ENCODE measurements around the gene IL2. TPM values are rescaled to one million over a fixed set of nuclear protein-coding genes. Genes with fewer than 3 reads are reported as not detected.

The IL2 gene
- total RNA-seq = not detected
- polyA plus RNA-seq (2013, experiment 1 of 2) = not detected
- polyA plus RNA-seq (2013, experiment 2 of 2) = not detected
- long read RNA-seq, experiment 1 = 0 reads
- long read RNA-seq, experiment 2 = 0 reads
- long read RNA-seq, experiment 3 = 0 reads
- long read RNA-seq, experiment 4 = 0 reads

DNA sequence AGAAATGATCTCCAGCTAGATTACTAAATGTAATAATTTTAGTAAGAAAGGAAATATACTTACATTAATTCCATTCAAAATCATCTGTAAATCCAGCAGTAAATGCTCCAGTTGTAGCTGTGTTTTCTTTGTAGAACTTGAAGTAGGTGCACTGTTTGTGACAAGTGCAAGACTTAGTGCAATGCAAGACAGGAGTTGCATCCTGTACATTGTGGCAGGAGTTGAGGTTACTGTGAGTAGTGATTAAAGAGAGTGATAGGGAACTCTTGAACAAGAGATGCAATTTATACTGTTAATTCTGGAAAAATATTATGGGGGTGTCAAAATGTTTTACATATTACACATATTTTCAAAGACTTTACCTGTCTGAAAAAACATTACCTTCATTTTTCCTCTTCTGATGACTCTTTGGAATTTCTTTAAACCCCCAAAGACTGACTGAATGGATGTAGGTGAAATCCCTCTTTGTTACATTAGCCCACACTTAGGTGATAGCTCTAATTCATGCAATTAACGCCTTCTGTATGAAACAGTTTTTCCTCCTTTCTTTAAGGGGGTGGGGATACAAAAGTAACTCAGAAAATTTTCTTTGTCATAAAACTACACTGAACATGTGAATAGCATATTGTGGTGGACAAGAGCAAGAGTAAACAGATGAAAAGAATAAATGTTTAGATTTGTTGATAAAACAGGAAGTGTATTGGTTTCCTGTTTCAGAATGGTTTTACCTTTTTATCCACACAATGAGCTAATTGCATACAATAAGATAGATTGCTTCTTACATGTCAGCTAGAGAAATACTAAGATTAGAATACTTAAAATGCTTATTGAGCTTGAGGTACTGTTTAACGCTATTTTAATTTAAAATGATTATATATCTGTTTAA is at the start of gene IL2:
TSS of gene IL2 (minus strand) at position 495 of the 886 bp plus-strand sequence. CDS start at position 210, 285 bp downstream.
- H3K4me3 Mint-ChIP-seq = no peak within 1 kb of the TSS
- H3K4me1 Mint-ChIP-seq = peaks cover 22% of the 10 kb centered on the region
- Histone ChIP-seq H3K4me1 (ENCODE audit: control insufficient read depth, insufficient read depth, low read length) (peaks cover 2% of the 10 kb centered on the region), H3K9me3 (ENCODE audit: control insufficient read depth, low read length) (no peaks in the 10 kb centered on the region), H3K27ac (ENCODE audit: low read depth, low read length) (no peak within 1 kb of the TSS), H3K36me3 (ENCODE audit: control insufficient read depth, insufficient read depth, low read length) (no peaks in the 10 kb centered on the region), H3K4me3 (ENCODE audit: low read length) (no peak within 1 kb of the TSS), H3K27me3 (ENCODE audit: control insufficient read depth, insufficient read depth, low read length, poor library complexity, severe bottlenecking) (no peaks in the 10 kb centered on the region), H3K9ac (ENCODE audit: extremely low read depth, low read length, poor library complexity, severe bottlenecking) (no peak within 1 kb of the TSS)
- DNase-seq = no peak
- TF ChIP-seq, protein P1, sequence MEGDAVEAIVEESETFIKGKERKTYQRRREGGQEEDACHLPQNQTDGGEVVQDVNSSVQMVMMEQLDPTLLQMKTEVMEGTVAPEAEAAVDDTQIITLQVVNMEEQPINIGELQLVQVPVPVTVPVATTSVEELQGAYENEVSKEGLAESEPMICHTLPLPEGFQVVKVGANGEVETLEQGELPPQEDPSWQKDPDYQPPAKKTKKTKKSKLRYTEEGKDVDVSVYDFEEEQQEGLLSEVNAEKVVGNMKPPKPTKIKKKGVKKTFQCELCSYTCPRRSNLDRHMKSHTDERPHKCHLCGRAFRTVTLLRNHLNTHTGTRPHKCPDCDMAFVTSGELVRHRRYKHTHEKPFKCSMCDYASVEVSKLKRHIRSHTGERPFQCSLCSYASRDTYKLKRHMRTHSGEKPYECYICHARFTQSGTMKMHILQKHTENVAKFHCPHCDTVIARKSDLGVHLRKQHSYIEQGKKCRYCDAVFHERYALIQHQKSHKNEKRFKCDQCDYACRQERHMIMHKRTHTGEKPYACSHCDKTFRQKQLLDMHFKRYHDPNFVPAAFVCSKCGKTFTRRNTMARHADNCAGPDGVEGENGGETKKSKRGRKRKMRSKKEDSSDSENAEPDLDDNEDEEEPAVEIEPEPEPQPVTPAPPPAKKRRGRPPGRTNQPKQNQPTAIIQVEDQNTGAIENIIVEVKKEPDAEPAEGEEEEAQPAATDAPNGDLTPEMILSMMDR (conservative IDR thresholded peaks at IDR 0.05) = no peak
- H3K36me3 Mint-ChIP-seq (ENCODE audit: low read depth) = no peaks in the 10 kb centered on the region
- H3K27me3 Mint-ChIP-seq (ENCODE audit: insufficient read depth) = no peaks in the 10 kb centered on the region
- 92 to 100% methylated on average over 1 to 2 of the region's 2 CpGs for WGBS, 2 experiments (ENCODE audit: insufficient coverage in 1 of 2, insufficient read length in 1 of 2)
- peaks cover 2% of the 10 kb centered on the region for H3K9me3 Mint-ChIP-seq
- no peak within 1 kb of the TSS for H3K27ac Mint-ChIP-seq

DNA sequence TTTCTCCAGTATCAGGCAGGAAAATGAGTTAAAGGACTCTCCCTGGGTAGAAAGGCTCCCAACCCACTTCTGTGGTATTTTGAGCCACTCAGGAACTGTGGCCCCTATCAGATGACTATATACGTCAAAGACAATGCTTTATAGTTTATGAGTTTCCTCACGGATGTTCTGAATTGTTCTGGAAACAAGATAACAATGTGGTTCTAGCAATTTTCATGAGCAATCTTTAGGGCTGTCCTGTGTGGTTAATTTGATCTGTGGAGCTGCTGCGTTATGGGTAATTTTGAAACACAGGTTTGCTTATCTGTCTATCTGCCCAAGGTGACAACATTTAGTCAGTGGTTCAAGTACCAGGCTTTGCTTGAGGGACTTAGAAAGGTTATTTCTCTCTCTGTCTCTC is 46.7 kb upstream of the IL2 start:
- Mint-ChIP-seq H3K4me1 (peaks cover 9% of the 10 kb centered on the region), H3K36me3 (ENCODE audit: low read depth) (no peaks in the 10 kb centered on the region), H3K4me3 (no peak overlapping the region), H3K27ac (no peak overlapping the region), H3K27me3 (ENCODE audit: insufficient read depth) (peaks cover 2% of the 10 kb centered on the region), H3K9me3 (no peaks in the 10 kb centered on the region)
- Histone ChIP-seq H3K4me3 (ENCODE audit: low read length) (no peak overlapping the region), H3K9me3 (ENCODE audit: control insufficient read depth, low read length) (no peaks in the 10 kb centered on the region), H3K27me3 (ENCODE audit: control insufficient read depth, insufficient read depth, low read length, poor library complexity, severe bottlenecking) (no peaks in the 10 kb centered on the region), H3K36me3 (ENCODE audit: control insufficient read depth, insufficient read depth, low read length) (no peaks in the 10 kb centered on the region), H3K9ac (ENCODE audit: extremely low read depth, low read length, poor library complexity, severe bottlenecking) (no peak overlapping the region), H3K4me1 (ENCODE audit: control insufficient read depth, insufficient read depth, low read length) (no peaks in the 10 kb centered on the region), H3K27ac (ENCODE audit: low read depth, low read length) (no peak overlapping the region)
- TF ChIP-seq, protein P1 (conservative IDR thresholded peaks at IDR 0.05) = no peak
- no peak for DNase-seq
- 93 to 100% methylated on average over 2 to 3 of the region's 3 CpGs for WGBS, 2 experiments (ENCODE audit: insufficient coverage in 1 of 2, insufficient read length in 1 of 2)

DNA sequence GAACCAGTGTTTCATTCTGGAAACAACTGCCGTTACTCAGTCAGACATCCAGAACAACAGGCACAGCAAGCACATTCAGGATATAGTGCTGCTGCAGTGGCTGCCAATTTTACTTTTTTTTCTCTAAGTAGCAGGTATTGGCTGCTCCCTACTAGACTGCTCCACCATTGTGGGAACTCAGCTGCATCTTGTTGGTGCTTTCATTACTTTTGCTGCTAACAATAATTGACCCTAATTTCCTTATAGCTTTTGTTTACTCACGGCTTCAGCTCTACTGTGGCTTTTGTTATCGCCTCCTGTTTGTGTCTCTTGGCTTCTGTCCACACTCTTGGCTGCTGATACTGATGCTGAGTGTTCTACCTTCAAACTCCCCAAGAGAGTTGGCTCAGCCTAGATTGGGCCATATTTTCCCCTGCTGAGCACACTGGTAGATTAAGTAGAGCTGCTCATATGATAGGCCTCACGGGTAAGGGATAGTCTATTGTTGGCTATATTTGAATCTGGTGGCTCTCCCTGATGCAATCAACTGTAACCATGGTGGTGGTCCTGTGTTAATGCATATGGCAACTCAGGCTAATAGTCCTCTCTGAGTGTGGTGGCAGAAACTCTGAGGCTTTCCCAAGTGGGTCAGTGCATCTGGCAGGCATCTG is 44.5 kb upstream of the IL2 start:
- no peaks in the 10 kb centered on the region for H3K9me3 ChIP-seq (ENCODE audit: control insufficient read depth, low read length)
- Mint-ChIP-seq H3K4me1 (peaks cover 3% of the 10 kb centered on the region), H3K9me3 (peaks cover 3% of the 10 kb centered on the region), H3K4me3 (no peak overlapping the region), H3K27ac (no peak overlapping the region), H3K36me3 (ENCODE audit: low read depth) (no peaks in the 10 kb centered on the region), H3K27me3 (ENCODE audit: insufficient read depth) (no peaks in the 10 kb centered on the region)
- no peak for DNase-seq
- H3K9ac ChIP-seq (ENCODE audit: extremely low read depth, low read length, poor library complexity, severe bottlenecking) = no peak overlapping the region
- TF ChIP-seq, protein P1 (conservative IDR thresholded peaks at IDR 0.05) = no peak
- no peaks in the 10 kb centered on the region for H3K4me1 ChIP-seq (ENCODE audit: control insufficient read depth, insufficient read depth, low read length)
- no peaks in the 10 kb centered on the region for H3K27me3 ChIP-seq (ENCODE audit: control insufficient read depth, insufficient read depth, low read length, poor library complexity, severe bottlenecking)
- no peak overlapping the region for H3K4me3 ChIP-seq (ENCODE audit: low read length)
- no peaks in the 10 kb centered on the region for H3K36me3 ChIP-seq (ENCODE audit: control insufficient read depth, insufficient read depth, low read length)
- WGBS, 2 experiments (ENCODE audit: insufficient coverage in 1 of 2, insufficient read length in 1 of 2) = 90 to 97% methylated on average over 4 of the region's 4 CpGs
- no peak overlapping the region for H3K27ac ChIP-seq (ENCODE audit: low read depth, low read length)

All from endodermal cell (in vitro differentiated cells).